K562 (cell line): ENCODE results near the gene USP4. TPM values are rescaled to one million over a fixed set of nuclear protein-coding genes. Genes with fewer than 3 reads are reported as not detected.

Source experiments
- ATAC-seq: fragments of 200-7000 bp; cut with Tn5 transposase; 3 replicates; pipeline ENCODE4 v1.9.1; 2020; ENCODE audit warnings: moderate library complexity
- BruUV-seq: library from RNA; stranded (reverse); fragments of 400-500 nt; replicated peaks from 2 replicates; lab custom pipeline; 2021; lab: Mats Ljungman, UMichigan
- CTCF ChIA-PET: fragments of 300-600 bp; formaldehyde crosslinking; extraction: SDS; loops from one replicate; lab custom pipeline; 2021; ENCODE audit warnings: low intra/inter-chr PET ratio; lab: Yijun Ruan, JAX
- POLR2A ChIA-PET: fragments of 300-600, 350-650 bp; sonication (Branson Sonifier 250); formaldehyde crosslinking; extraction: SDS; loops from one replicate; lab custom pipeline; 2021; ENCODE audit warnings: antibody characterized with exemption, inconsistent platforms; lab: Yijun Ruan, JAX
- DNase-seq, 4 experiments: peaks; one replicate each; pipeline versions ENCODE4 v3.0.0 to v3.0.0-alpha.2; 2011 to 2018; ENCODE audit warnings: low spot score in 3 of 4, mixed read lengths in 3 of 4; ENCODE audit errors: extremely low read depth in 1 of 4
- FAIRE-seq: peaks from 2 replicates; lab custom pipeline; 2011; peaks lifted over from hg19 to GRCh38; lab: Jason Lieb, UNC
- H2AFZ ChIP-seq: 2 replicates; pipeline ENCODE4 v1.6.0; 2011; ENCODE audit warnings: low read depth, low read length, control low read depth, inconsistent platforms
- H3K27ac ChIP-seq: fragments of 200-600 bp; 3 replicates; pipeline ENCODE4 v1.8.0; 2011; ENCODE audit warnings: low read depth, mild to moderate bottlenecking, control low read depth, inconsistent platforms, low read length, moderate library complexity, mixed read lengths; ENCODE audit errors: extremely low read depth
- H3K27me3 ChIP-seq, 2 experiments: fragments of 300-600 bp in 1 of 2; 2 replicates in 1 of 2; 3 replicates in 1 of 2; pipeline versions ENCODE4 v1.6.0 to v1.8.0; 2011; ENCODE audit warnings: inconsistent platforms in 2 of 2, low read length in 2 of 2, mild to moderate bottlenecking in 1 of 2, mixed read lengths in 1 of 2, moderate library complexity in 1 of 2; ENCODE audit not compliant: control insufficient read depth in 2 of 2, insufficient read depth in 2 of 2
- H3K36me3 ChIP-seq: fragments of 300-600 bp; 3 replicates; pipeline ENCODE4 v1.8.0; 2011; ENCODE audit warnings: mild to moderate bottlenecking, low read length, inconsistent platforms; ENCODE audit not compliant: control insufficient read depth, insufficient read depth
- H3K4me1 ChIP-seq, 2 experiments: fragments of 200-600 bp in 1 of 2; replicated peaks in 1 of 2; 2 replicates in 1 of 2; 3 replicates in 1 of 2; pipeline versions ENCODE4 v1.5.1 to v1.8.0; 2011; ENCODE audit warnings: inconsistent platforms in 2 of 2, low read length in 2 of 2, mild to moderate bottlenecking in 1 of 2, mixed read lengths in 1 of 2, moderate library complexity in 1 of 2; ENCODE audit not compliant: control insufficient read depth in 2 of 2, insufficient read depth in 2 of 2
- H3K4me2 ChIP-seq: 2 replicates; pipeline ENCODE4 v1.6.1; 2011; ENCODE audit warnings: low read length, control low read depth, inconsistent platforms, mixed read lengths; ENCODE audit not compliant: insufficient read depth
- H3K4me3 ChIP-seq: fragments of 200-600 bp; sonication (generic), shearing (Covaris generic); 2 replicates; pipeline ENCODE4 v1.5.1; 2016; ENCODE audit warnings: control low read depth, inconsistent platforms
- H3K79me2 ChIP-seq: fragments of 200-600 bp; 3 replicates; pipeline ENCODE4 v1.8.0; 2011; ENCODE audit warnings: low read length, inconsistent platforms; ENCODE audit not compliant: control insufficient read depth, insufficient read depth
- H3K9ac ChIP-seq, 2 experiments: 2 replicates each; pipeline versions ENCODE4 v1.6.0 to v1.6.1; 2011; ENCODE audit warnings: low read depth in 2 of 2, low read length in 2 of 2, control low read depth in 1 of 2, inconsistent platforms in 1 of 2, mild to moderate bottlenecking in 1 of 2, mixed read lengths in 1 of 2; ENCODE audit not compliant: insufficient read depth in 1 of 2
- H3K9me1 ChIP-seq: one replicate; pipeline ENCODE4 v1.6.0; 2011; ENCODE audit warnings: inconsistent platforms, mild to moderate bottlenecking, low read length, moderate library complexity; ENCODE audit not compliant: control insufficient read depth, insufficient read depth
- H3K9me3 ChIP-seq: replicated peaks from 2 replicates; pipeline ENCODE4 v1.5.1; 2011; ENCODE audit warnings: low read depth, low read length, inconsistent platforms; ENCODE audit not compliant: control insufficient read depth, insufficient read depth
- H4K20me1 ChIP-seq: replicated peaks from 2 replicates; pipeline ENCODE4 v1.6.1; 2011; ENCODE audit warnings: low read length, inconsistent platforms, mixed read lengths; ENCODE audit not compliant: control insufficient read depth, insufficient read depth
- CBFB ChIP-seq: sonication (generic); formaldehyde crosslinking; IDR thresholded peaks from 2 replicates; pipeline ENCODE4 v1.4.0; 2020; ENCODE audit warnings: mild to moderate bottlenecking, missing genetic modification reagents
- CCNT2 ChIP-seq: IDR thresholded peaks from 2 replicates; pipeline ENCODE4 v1.6.1; 2011; ENCODE audit warnings: borderline replicate concordance, low read depth, mild to moderate bottlenecking, moderate library complexity, mixed read lengths, low read length; ENCODE audit not compliant: insufficient read length; ENCODE audit errors: extremely low read depth
- HINFP ChIP-seq: fragments of 450-650 bp; conservative IDR thresholded peaks from 2 replicates; pipeline ENCODE4 v1.6.1; 2016; ENCODE audit warnings: missing genetic modification characterization, low read depth, mild to moderate bottlenecking, control low read depth, missing compliant biosample characterization
- POLR2H ChIP-seq: IDR thresholded peaks from 2 replicates; pipeline ENCODE4 v1.6.1; 2016; ENCODE audit warnings: missing genetic modification characterization, low read depth, mild to moderate bottlenecking, control low read depth, missing compliant biosample characterization, moderate library complexity
- RB1 ChIP-seq: fragments of 450-650 bp; IDR thresholded peaks from 2 replicates; pipeline ENCODE4 v1.6.1; 2017; ENCODE audit warnings: low read depth, mild to moderate bottlenecking
- TRIM28 ChIP-seq: fragments of 450-650 bp; IDR thresholded peaks from 2 replicates; pipeline ENCODE4 v1.6.1; 2017
- WGBS: fragments of 100-300 bp; shearing (Covaris generic); methylation state at CpG from one replicate; pipeline ENCODE4 v1.1.6; 2016; ENCODE audit warnings: low coverage, mixed read lengths; ENCODE audit not compliant: insufficient coverage; ENCODE audit errors: missing lambda C conversion rate; 5-methylcytosine and 5-hydroxymethylcytosine counted together
- in situ Hi-C: fragments of 300-500 bp; cut with MboI; formaldehyde crosslinking; loops from 4 replicates; pipeline ENCODE4 v1.15.0; 2018; ENCODE audit warnings: inconsistent platforms, mixed read lengths
- intact Hi-C: fragments of 100-400 bp; cut with micrococcal nuclease; formaldehyde crosslinking; loops from 2 replicates; pipeline ENCODE4 v1.14.2; 2022
- polyA plus RNA-seq, 8 experiments: library from polyadenylated mRNA; depleted of rRNA in 4 of 8; stranded (reverse) in 5 of 8; unstranded in 3 of 8; fragments of >200 nt; fragmentation: Nextera tagmentation in 2 of 8; fragmentation: Illumina TruSeq in 1 of 8; extraction: Ambion mirVana in 2 of 8; extraction: Trizol in 1 of 8; gene quantifications; 2 replicates each; pipeline versions ENCODE4 v1.2.1 to v1.2.3, GENCODE V29; 2011 to 2014; ENCODE audit warnings: inconsistent platforms in 1 of 8, missing spikeins in 1 of 8
- total RNA-seq, 7 experiments: library from RNA; depleted of rRNA in 6 of 7; stranded (reverse); fragments of >200 nt in 6 of 7; fragmentation: Illumina TruSeq in 2 of 7; extraction: Trizol in 2 of 7; gene quantifications; 2 replicates each; pipeline versions ENCODE4 v1.2.1 to v1.2.3, GENCODE V29; 2011 to 2021; ENCODE audit warnings: low replicate concordance in 1 of 7

Gene USP4
- total and polyA plus RNA-seq, 9 of the 15 experiments (the other 6 are each of a cell fraction or from before 2014, with no cell fraction given) = 11.8 to 40.4 (median 22.9) TPM

GRCh38 chr3:49383387-49383786 is 43.5 kb upstream of the USP4 start:
- Histone ChIP-seq H2AFZ (no peak overlapping the region), H3K4me1 (peaks cover 4 to 15% of the 10 kb centered on the region in 2 experiments; a peak in 4 of 5 replicates), H3K9ac (no peak overlapping the region), H3K9me1 (no peaks in the 10 kb centered on the region), H3K36me3 (peaks cover 4% of the 10 kb centered on the region; the same call in 2 of the 3 replicates), H4K20me1 (peaks cover 16% of the 10 kb centered on the region), H3K79me2 (peaks cover 90% of the 10 kb centered on the region), H3K4me3 (no peak overlapping the region), H3K9me3 (no peaks in the 10 kb centered on the region), H3K27me3 (no peaks in the 10 kb centered on the region), H3K27ac (no peak overlapping the region), H3K4me2 (no peak overlapping the region)
- no peak for DNase-seq
- in situ Hi-C loops = no loop called here
- ATAC-seq = no peak
- ChIA-PET CTCF (no interaction called here), POLR2A (interaction anchor here (0.6 kb wide), 1 partner anchor 12 kb away, joined by 4 read pairs; no protein-coding TSS in a partner anchor)
- TF ChIP-seq CCNT2 (no peak), HINFP (tag) (no peak), TRIM28 (no peak), RB1 (no peak), POLR2H (tag) (no peak), CBFB (no peak)
- no TSS peak for BruUV-seq
- no peak for FAIRE-seq
- WGBS = 42% methylated on average over 3 of the region's 5 CpGs
- intact Hi-C loops = loop anchor here (5.0 kb wide), 1 partner anchor 41 kb away; the partner anchor contains the start of gene USP4
